Bronchial epithelial cell (primary cell): ENCODE measurements around the gene GATD1. TPM values are rescaled to one million over a fixed set of nuclear protein-coding genes. Genes with fewer than 3 reads are reported as not detected.

Experiments used
- DNase-seq: peaks from one replicate; pipeline ENCODE4 v3.0.0-alpha.2; 2010; ENCODE audit warnings: low read depth
- FAIRE-seq: peaks from 2 replicates; lab custom pipeline; 2011; peaks lifted over from hg19 to GRCh38; lab: Jason Lieb, UNC
- H3K27me3 ChIP-seq: 2 replicates; pipeline ENCODE4 v1.5.1; 2011; ENCODE audit warnings: low read length; ENCODE audit not compliant: control insufficient read depth, insufficient read depth
- H3K36me3 ChIP-seq: 2 replicates; pipeline ENCODE4 v1.5.1; 2011; ENCODE audit warnings: low read length; ENCODE audit not compliant: control insufficient read depth, insufficient read depth
- H3K4me3 ChIP-seq: 2 replicates; pipeline ENCODE4 v1.5.1; 2011; ENCODE audit warnings: mild to moderate bottlenecking, low read depth, low read length, control low read depth
- CTCF ChIP-seq: IDR thresholded peaks from 2 replicates; pipeline ENCODE4 v1.5.1; 2011; ENCODE audit warnings: mild to moderate bottlenecking, moderate library complexity, low read length, control low read depth, inconsistent platforms; ENCODE audit not compliant: insufficient read depth, severe bottlenecking
- total RNA-seq: library from RNA; depleted of rRNA; stranded (reverse); fragments of >200 nt; gene quantifications from 2 replicates; pipeline ENCODE4 v1.2.1, GENCODE V29; 2014

The GATD1 gene
- total RNA-seq, 1 donor from 2014 or later, result 18.7 TPM

- H3K4me3 ChIP-seq, result no peak overlapping the region
- no peak for TF ChIP-seq CTCF
- peaks cover 44% of the 10 kb centered on the region for H3K36me3 ChIP-seq
- no peak for FAIRE-seq
- H3K27me3 ChIP-seq, result no peaks in the 10 kb centered on the region
- DNase-seq, result no peak
Observed at GRCh38 chr11:772429-773390, 4.6 kb downstream of the GATD1 start.

GRCh38 chr11:771617-772204, 5.6 kb downstream of the GATD1 start:
- TF ChIP-seq CTCF, result no peak
- DNase-seq, result no peak
- Histone ChIP-seq H3K4me3 (no peak overlapping the region), H3K27me3 (no peaks in the 10 kb centered on the region), H3K36me3 (peaks cover 50% of the 10 kb centered on the region)
- FAIRE-seq, result no peak

- FAIRE-seq (peak; percentile 93), DNase-seq (no peak)
- H3K27me3 ChIP-seq, result no peaks in the 10 kb centered on the region
- peaks cover 57% of the 10 kb centered on the region for H3K36me3 ChIP-seq
- H3K4me3 ChIP-seq, result no peak overlapping the region
- no peak for TF ChIP-seq CTCF
Observed at GRCh38 chr11:770642-771616, 6.4 kb downstream of the GATD1 start.

GRCh38 chr11:769887-770641, 7.2 kb downstream of the GATD1 start:
- Histone ChIP-seq H3K36me3 (peaks cover 56% of the 10 kb centered on the region), H3K27me3 (no peaks in the 10 kb centered on the region), H3K4me3 (no peak overlapping the region)
- no peak for FAIRE-seq
- no peak for TF ChIP-seq CTCF
- DNase-seq, result no peak

GRCh38 chr11:767238-767637, 10.0 kb downstream of the GATD1 start:
- DNase-seq (no peak), FAIRE-seq (no peak)
- H3K36me3 ChIP-seq, result peaks cover 51% of the 10 kb centered on the region
- TF ChIP-seq CTCF, result no peak
- H3K27me3 ChIP-seq, result no peaks in the 10 kb centered on the region
- no peak overlapping the region for H3K4me3 ChIP-seq
